PC-3 (cell line): ENCODE results near the gene ACTR6. TPM values are rescaled to one million over a fixed set of nuclear protein-coding genes. Genes with fewer than 3 reads are reported as not detected.
A peak's percentile ranks its signal among the peaks of the same experiment; 100 is the strongest.

Experiments
- ATAC-seq: fragments of 200-7000 bp; cut with Tn5 transposase; 2 replicates; pipeline ENCODE4 v1.9.1; 2020; ENCODE audit warnings: mild to moderate bottlenecking, moderate library complexity
- BruUV-seq: library from RNA; stranded (reverse); fragments of 400-500 nt; replicated peaks from 2 replicates; lab custom pipeline; 2021; lab: Mats Ljungman, UMichigan
- CTCF ChIA-PET: fragments of 300-600 bp; sonication (Branson Sonifier 250); formaldehyde crosslinking; loops from one replicate; lab custom pipeline; 2022; ENCODE audit warnings: antibody characterized with exemption; lab: Charles Lee
- POLR2A ChIA-PET: fragments of 300-600 bp; sonication (Branson Sonifier 250); formaldehyde crosslinking; loops from one replicate; lab custom pipeline; 2022; ENCODE audit warnings: antibody characterized with exemption; ENCODE audit not compliant: unreplicated experiment; lab: Charles Lee
- DNase-seq: peaks from one replicate; pipeline ENCODE4 v3.0.0-alpha.2; 2015
- H2AFZ ChIP-seq: fragments of 300-600 bp; sonication (generic); 2 replicates; pipeline ENCODE4 v1.6.0; 2016; ENCODE audit warnings: antibody characterized with exemption, low read length
- H3F3A ChIP-seq: fragments of 300-600 bp; sonication (generic); one replicate; pipeline ENCODE4 v1.6.0; 2017; ENCODE audit warnings: antibody characterized with exemption, low read length, control low read depth, mild to moderate bottlenecking; ENCODE audit not compliant: unreplicated experiment
- H3K27ac ChIP-seq: fragments of 300-600 bp; sonication (generic); 2 replicates; pipeline ENCODE4 v1.5.1; 2016; ENCODE audit warnings: mild to moderate bottlenecking, low read length
- H3K27me3 ChIP-seq: fragments of 300-600 bp; sonication (generic); 2 replicates; pipeline ENCODE4 v1.6.1; 2016; ENCODE audit warnings: low read length, mixed read lengths
- H3K36me3 ChIP-seq: fragments of 300-600 bp; sonication (generic); 2 replicates; pipeline ENCODE4 v1.6.1; 2016; ENCODE audit warnings: low read depth, mixed run types, low read length, mixed read lengths
- H3K4me1 ChIP-seq: fragments of 300-600 bp; sonication (generic); 2 replicates; pipeline ENCODE4 v1.5.1; 2016; ENCODE audit warnings: low read length; ENCODE audit not compliant: insufficient read depth
- H3K4me2 ChIP-seq: fragments of 300-600 bp; sonication (generic); 2 replicates; pipeline ENCODE4 v1.6.0; 2016; ENCODE audit warnings: low read length
- H3K4me3 ChIP-seq: fragments of 300-600 bp; sonication (generic); 2 replicates; pipeline ENCODE4 v1.5.1; 2016; ENCODE audit warnings: mild to moderate bottlenecking, low read length, mixed read lengths
- H3K79me2 ChIP-seq: fragments of 300-600 bp; sonication (generic); 2 replicates; pipeline ENCODE4 v1.6.1; 2017; ENCODE audit warnings: low read length, mixed read lengths
- H3K9ac ChIP-seq: fragments of 300-600 bp; sonication (generic); 2 replicates; pipeline ENCODE4 v1.6.0; 2016; ENCODE audit warnings: mild to moderate bottlenecking, low read length
- H3K9me2 ChIP-seq: fragments of 300-600 bp; sonication (generic); replicated peaks from 2 replicates; pipeline ENCODE4 v1.6.1; 2016; ENCODE audit warnings: mixed run types, low read length, mixed read lengths
- H3K9me3 ChIP-seq: fragments of 300-600 bp; sonication (generic); 2 replicates; pipeline ENCODE4 v1.6.1; 2016; ENCODE audit warnings: low read length, mixed read lengths
- H4K20me1 ChIP-seq: fragments of 300-600 bp; sonication (generic); 2 replicates; pipeline ENCODE4 v1.6.1; 2016; ENCODE audit warnings: low read length, mixed read lengths
- EZH2 ChIP-seq: fragments of 300-600 bp; sonication (generic); IDR thresholded peaks from one replicate; pipeline ENCODE4 v1.6.1; 2017; ENCODE audit warnings: antibody characterized with exemption, mild to moderate bottlenecking, low read length; ENCODE audit not compliant: unreplicated experiment
- EZH2phosphoT487 ChIP-seq: fragments of 300-600 bp; sonication (generic); IDR thresholded peaks from 2 replicates; pipeline ENCODE4 v1.6.1; 2018; ENCODE audit warnings: mild to moderate bottlenecking, antibody characterized with exemption, low read length, borderline replicate concordance
- intact Hi-C: fragments of 100-400 bp; cut with micrococcal nuclease; formaldehyde crosslinking; loops from 2 replicates; pipeline ENCODE4 v1.9.0; 2023
- total RNA-seq: library from RNA; depleted of rRNA; stranded (reverse); fragments of >200 nt; gene quantifications from 2 replicates; pipeline ENCODE4 v1.2.3, GENCODE V29; 2014
- TF ChIP-seq, protein P1 (sequence below): fragments of 300-600 bp; sonication (generic); conservative IDR thresholded peaks from 2 replicates; pipeline ENCODE4 v1.5.1; 2017; ENCODE audit warnings: antibody characterized with exemption, low read depth, mild to moderate bottlenecking, low read length

ACTR6 gene
- total RNA-seq, 1 experiment from 2014 or later, result 21.2 TPM

DNA sequence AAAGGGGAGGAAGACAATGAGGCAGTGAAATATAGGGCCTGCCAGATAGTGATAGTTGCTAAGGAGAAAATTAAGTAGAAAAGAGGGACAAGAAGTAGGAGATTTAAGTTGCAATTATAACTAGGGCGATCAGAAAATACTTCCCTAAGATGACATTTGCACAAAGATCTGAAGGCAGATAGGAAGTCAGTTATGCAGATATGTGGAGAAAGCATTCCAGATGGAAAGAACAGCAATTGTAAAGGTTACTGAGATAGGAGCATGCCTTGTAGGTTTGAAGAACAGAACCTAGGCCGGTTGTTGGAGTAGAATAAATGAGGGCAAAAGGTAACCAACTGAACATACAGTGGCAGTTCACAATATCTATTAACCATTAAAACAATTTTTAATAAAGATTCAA lies 21.4 kb upstream of the ACTR6 start:
- Histone ChIP-seq H3K9me2 (no peaks in the 10 kb centered on the region), H3K27me3 (no peaks in the 10 kb centered on the region), H2AFZ (no peak overlapping the region), H3K4me3 (no peak overlapping the region), H3K9ac (no peak overlapping the region), H3K4me2 (no peak overlapping the region), H3K27ac (no peak overlapping the region), H3K79me2 (no peaks in the 10 kb centered on the region), H3K9me3 (no peaks in the 10 kb centered on the region), H3F3A (no peaks in the 10 kb centered on the region), H3K4me1 (no peaks in the 10 kb centered on the region), H4K20me1 (no peaks in the 10 kb centered on the region), H3K36me3 (no peaks in the 10 kb centered on the region)
- TF ChIP-seq, protein P1, sequence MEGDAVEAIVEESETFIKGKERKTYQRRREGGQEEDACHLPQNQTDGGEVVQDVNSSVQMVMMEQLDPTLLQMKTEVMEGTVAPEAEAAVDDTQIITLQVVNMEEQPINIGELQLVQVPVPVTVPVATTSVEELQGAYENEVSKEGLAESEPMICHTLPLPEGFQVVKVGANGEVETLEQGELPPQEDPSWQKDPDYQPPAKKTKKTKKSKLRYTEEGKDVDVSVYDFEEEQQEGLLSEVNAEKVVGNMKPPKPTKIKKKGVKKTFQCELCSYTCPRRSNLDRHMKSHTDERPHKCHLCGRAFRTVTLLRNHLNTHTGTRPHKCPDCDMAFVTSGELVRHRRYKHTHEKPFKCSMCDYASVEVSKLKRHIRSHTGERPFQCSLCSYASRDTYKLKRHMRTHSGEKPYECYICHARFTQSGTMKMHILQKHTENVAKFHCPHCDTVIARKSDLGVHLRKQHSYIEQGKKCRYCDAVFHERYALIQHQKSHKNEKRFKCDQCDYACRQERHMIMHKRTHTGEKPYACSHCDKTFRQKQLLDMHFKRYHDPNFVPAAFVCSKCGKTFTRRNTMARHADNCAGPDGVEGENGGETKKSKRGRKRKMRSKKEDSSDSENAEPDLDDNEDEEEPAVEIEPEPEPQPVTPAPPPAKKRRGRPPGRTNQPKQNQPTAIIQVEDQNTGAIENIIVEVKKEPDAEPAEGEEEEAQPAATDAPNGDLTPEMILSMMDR, result no peak
- TF ChIP-seq EZH2 (no peak), EZH2phosphoT487 (no peak)
- ChIA-PET POLR2A (no interaction called here), CTCF (no interaction called here)
- intact Hi-C loops, result no loop called here
- no TSS peak for BruUV-seq
- ATAC-seq, result no peak
- no peak for DNase-seq

DNA sequence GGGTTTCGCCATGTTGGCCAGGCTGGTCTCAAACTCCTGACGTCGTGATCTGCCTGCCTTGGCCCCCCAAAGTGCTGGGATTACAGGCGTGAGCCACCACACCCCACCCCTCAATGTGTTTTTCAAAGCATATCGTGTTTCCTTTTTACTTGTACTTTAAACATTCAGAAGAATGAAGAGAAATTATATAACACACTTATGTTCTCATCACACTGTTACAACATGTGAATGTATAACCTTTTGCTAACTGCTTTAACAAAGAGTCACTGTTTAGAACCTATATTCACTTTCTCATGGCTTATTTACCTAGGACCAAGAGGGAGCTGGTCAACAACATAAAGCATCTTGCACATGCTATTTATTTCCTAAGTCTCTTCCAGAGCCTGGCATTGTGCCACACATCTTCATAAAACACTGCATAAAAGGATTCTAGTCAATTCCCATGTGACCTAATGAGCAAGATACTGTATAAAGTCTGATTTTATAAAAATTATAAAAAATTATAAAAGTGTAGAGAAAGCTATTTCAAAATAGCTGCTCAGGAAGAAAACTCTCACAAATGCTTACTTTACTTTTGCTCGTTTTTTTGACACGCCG lies 16.0 kb upstream of the ACTR6 start:
- ChIA-PET POLR2A (interaction anchor here (0.6 kb wide), 1 partner anchor 11 kb away, joined by 3 read pairs; no protein-coding TSS in a partner anchor), CTCF (interaction anchor here (0.6 kb wide), 1 partner anchor 10 kb away, joined by 3 read pairs; no protein-coding TSS in a partner anchor)
- Histone ChIP-seq H3K4me3 (no peak overlapping the region), H3F3A (no peaks in the 10 kb centered on the region), H3K9me2 (no peaks in the 10 kb centered on the region), H3K27me3 (no peaks in the 10 kb centered on the region), H3K4me1 (no peaks in the 10 kb centered on the region), H3K9me3 (no peaks in the 10 kb centered on the region), H3K27ac (no peak overlapping the region), H3K4me2 (no peak overlapping the region), H4K20me1 (no peaks in the 10 kb centered on the region), H3K36me3 (0 out of 2 replicates have a peak, but pooled peaks cover 4% of the 10 kb centered on the region), H3K79me2 (no peaks in the 10 kb centered on the region), H3K9ac (no peak overlapping the region), H2AFZ (no peak overlapping the region)
- DNase-seq (no peak), ATAC-seq (no peak)
- intact Hi-C loops, result no loop called here
- TF ChIP-seq EZH2phosphoT487, result no peak
- TF ChIP-seq, protein P1, result no peak
- no peak for TF ChIP-seq EZH2
- no TSS peak for BruUV-seq

- no peaks in the 10 kb centered on the region for H3K4me1 ChIP-seq
- H3K9ac ChIP-seq, result no peak overlapping the region
- POLR2A ChIA-PET, result no interaction called here
- H3K9me3 ChIP-seq, result no peaks in the 10 kb centered on the region
- no TSS peak for BruUV-seq
- no peaks in the 10 kb centered on the region for H3K27me3 ChIP-seq
- intact Hi-C loops, result no loop called here
- no peaks in the 10 kb centered on the region for H4K20me1 ChIP-seq
- TF ChIP-seq EZH2 (no peak), EZH2phosphoT487 (no peak)
- TF ChIP-seq, protein P1, result no peak
- no peaks in the 10 kb centered on the region for H3F3A ChIP-seq
- ATAC-seq, result peak; percentile 11; the same call in 1 of the 2 replicates
- no peaks in the 10 kb centered on the region for H3K9me2 ChIP-seq
- 0 out of 2 replicates have a peak, but pooled peaks cover 4% of the 10 kb centered on the region for H3K36me3 ChIP-seq
- H3K4me2 ChIP-seq, result no peak overlapping the region
- CTCF ChIA-PET, result interaction anchor here (0.6 kb wide), 1 partner anchor 11 kb away, joined by 3 read pairs; no protein-coding TSS in a partner anchor
- H2AFZ ChIP-seq, result no peak overlapping the region
- no peak for DNase-seq
- no peaks in the 10 kb centered on the region for H3K79me2 ChIP-seq
- H3K27ac ChIP-seq, result no peak overlapping the region
- H3K4me3 ChIP-seq, result no peak overlapping the region
Observed at GRCh38 chr12:100185361-100185894, 15.2 kb upstream of the ACTR6 start.
